GM23338 (cell line): Measurements from ENCODE around the gene OR12D2. TPM values are rescaled to one million over a fixed set of nuclear protein-coding genes. Genes with fewer than 3 reads are reported as not detected.

ENCODE experiments used
- ATAC-seq: fragments of 200-7000 bp; cut with Tn5 transposase; 3 replicates; pipeline ENCODE4 v1.9.1; 2020
- DNase-seq: peaks from one replicate; pipeline ENCODE4 v3.0.0-alpha.2; 2015; ENCODE audit warnings: low spot score
- H2AFZ ChIP-seq: fragments of 200-600 bp; sonication (generic); 2 replicates; pipeline ENCODE4 v1.8.0; 2016; ENCODE audit warnings: antibody characterized with exemption, mild to moderate bottlenecking, moderate library complexity
- H3F3A ChIP-seq: fragments of 200-600 bp; sonication (generic); replicated peaks from 2 replicates; pipeline ENCODE4 v1.8.0; 2017; ENCODE audit warnings: antibody characterized with exemption, mixed run types, low read depth
- H3K27ac ChIP-seq: fragments of 200-600 bp; sonication (generic); 2 replicates; pipeline ENCODE4 v1.6.1; 2016; ENCODE audit warnings: low read depth
- H3K27me3 ChIP-seq: fragments of 200-600 bp; sonication (generic); 2 replicates; pipeline ENCODE4 v1.8.0; 2016; ENCODE audit warnings: mild to moderate bottlenecking, mixed run types, moderate library complexity; ENCODE audit not compliant: insufficient read depth
- H3K36me3 ChIP-seq: fragments of 200-600 bp; sonication (generic); 2 replicates; pipeline ENCODE4 v1.8.0; 2016; ENCODE audit warnings: mild to moderate bottlenecking; ENCODE audit not compliant: insufficient read depth
- H3K4me1 ChIP-seq: fragments of 200-600 bp; sonication (generic); 2 replicates; pipeline ENCODE4 v1.8.0; 2016; ENCODE audit warnings: mild to moderate bottlenecking, moderate library complexity; ENCODE audit not compliant: insufficient read depth
- H3K4me2 ChIP-seq: fragments of 200-600 bp; sonication (generic); 2 replicates; pipeline ENCODE4 v1.7.1; 2017; ENCODE audit warnings: mixed run types
- H3K4me3 ChIP-seq: fragments of 200-600 bp; sonication (generic); 2 replicates; pipeline ENCODE4 v1.6.1; 2016; ENCODE audit warnings: mixed run types
- H3K79me2 ChIP-seq: fragments of 200-600 bp; sonication (generic); replicated peaks from 2 replicates; pipeline ENCODE4 v1.8.0; 2017; ENCODE audit warnings: mild to moderate bottlenecking; ENCODE audit not compliant: insufficient read depth
- H3K9me2 ChIP-seq: fragments of 200-600 bp; sonication (generic); 2 replicates; pipeline ENCODE4 v1.8.0; 2017; ENCODE audit not compliant: insufficient read depth
- H4K20me1 ChIP-seq: fragments of 200-600 bp; sonication (generic); replicated peaks from 2 replicates; pipeline ENCODE4 v1.8.0; 2017; ENCODE audit warnings: mild to moderate bottlenecking; ENCODE audit not compliant: insufficient read depth
- H3K27ac Mint-ChIP-seq: 2 replicates; pipeline ENCODE4 v1.8.0; 2020; ENCODE audit warnings: inconsistent platforms, mild to moderate bottlenecking, moderate library complexity, mixed read lengths
- H3K27me3 Mint-ChIP-seq: 3 replicates; pipeline ENCODE4 v1.8.0; 2022; ENCODE audit warnings: low read depth, mild to moderate bottlenecking, moderate library complexity, mixed read lengths, inconsistent platforms; ENCODE audit not compliant: insufficient read depth, poor library complexity
- H3K36me3 Mint-ChIP-seq: 3 replicates; pipeline ENCODE4 v1.8.0; 2021; ENCODE audit warnings: low read depth, mild to moderate bottlenecking, inconsistent platforms, moderate library complexity, mixed read lengths
- H3K4me1 Mint-ChIP-seq: 3 replicates; pipeline ENCODE4 v1.8.0; 2020; ENCODE audit warnings: mild to moderate bottlenecking, inconsistent platforms, mixed read lengths
- H3K4me3 Mint-ChIP-seq: 3 replicates; pipeline ENCODE4 v1.8.0; 2021; ENCODE audit warnings: moderate library complexity, mild to moderate bottlenecking, inconsistent platforms, mixed read lengths
- H3K9me3 Mint-ChIP-seq: 3 replicates; pipeline ENCODE4 v1.8.0; 2020; ENCODE audit warnings: moderate library complexity, mild to moderate bottlenecking, inconsistent platforms, mixed read lengths
- CTCF ChIP-seq, 2 experiments: fragments of 200-600 bp in 1 of 2; sonication (generic) in 1 of 2; conservative IDR thresholded peaks; 2 replicates each; pipeline versions ENCODE4 v1.5.1 to v1.6.1; 2016 to 2017; ENCODE audit warnings: antibody characterized with exemption in 2 of 2, low read depth in 2 of 2, mild to moderate bottlenecking in 2 of 2, moderate library complexity in 1 of 2
- REST ChIP-seq: IDR thresholded peaks from one replicate; pipeline ENCODE4 v1.6.1; 2018; ENCODE audit warnings: antibody characterized with exemption; ENCODE audit not compliant: unreplicated experiment
- ZNF114 ChIP-seq: fragments of 250-450 bp; sonication (Bioruptor Pico); IDR thresholded peaks from 2 replicates; pipeline ENCODE4 v1.5.0; 2020; ENCODE audit warnings: mild to moderate bottlenecking, moderate library complexity
- ZNF462 ChIP-seq: fragments of 250-450 bp; sonication (Bioruptor Pico); IDR thresholded peaks from 2 replicates; pipeline ENCODE4 v1.5.0; 2020; ENCODE audit warnings: mild to moderate bottlenecking, moderate library complexity
- polyA plus RNA-seq: library from polyadenylated mRNA; unstranded; fragments of >200 nt; fragmentation: Nextera tagmentation; extraction: Ambion mirVana; gene quantifications from 2 replicates; pipeline ENCODE4 v1.2.1, GENCODE V29; 2016
- total RNA-seq: library from RNA; depleted of rRNA; stranded (reverse); fragments of >200 nt; shearing (Covaris generic); gene quantifications from 2 replicates; pipeline ENCODE4 v1.2.3, GENCODE V29; 2014

Gene OR12D2
- total and polyA plus RNA-seq, 2 experiments from 2014 or later = not detected

- H3K4me1 Mint-ChIP-seq = peaks cover 8% of the 10 kb centered on the region
These were observed 40.5 kb upstream of the OR12D2 start for GRCh38 chr6:29354980-29355379.

More at GRCh38 chr6:29354980-29355379, 40.5 kb upstream of the OR12D2 start:
- no peaks in the 10 kb centered on the region for H3K9me3 Mint-ChIP-seq
- Histone ChIP-seq H3K4me3 (no peak overlapping the region), H3K79me2 (no peaks in the 10 kb centered on the region), H4K20me1 (no peaks in the 10 kb centered on the region), H3K9me2 (no peaks in the 10 kb centered on the region), H2AFZ (no peak overlapping the region), H3K4me1 (no peaks in the 10 kb centered on the region), H3K27ac (no peak overlapping the region), H3K4me2 (no peak overlapping the region), H3K27me3 (no peaks in the 10 kb centered on the region), H3K36me3 (no peaks in the 10 kb centered on the region), H3F3A (no peaks in the 10 kb centered on the region)
- H3K27ac Mint-ChIP-seq = no peak overlapping the region
- no peak for DNase-seq
- H3K36me3 Mint-ChIP-seq = no peaks in the 10 kb centered on the region
- ATAC-seq = no peak
- no peak overlapping the region for H3K4me3 Mint-ChIP-seq
- TF ChIP-seq ZNF462 (CRISPR knock-in tag) = no peak
- no peak for TF ChIP-seq CTCF (conservative IDR thresholded peaks at IDR 0.05; ENCODE audit: low read depth in 2 of 2)
- no peak for TF ChIP-seq ZNF114 (CRISPR knock-in tag)
- no peak for TF ChIP-seq REST
- no peaks in the 10 kb centered on the region for H3K27me3 Mint-ChIP-seq
